ENCODE data around the gene RAB33A.

DNA sequence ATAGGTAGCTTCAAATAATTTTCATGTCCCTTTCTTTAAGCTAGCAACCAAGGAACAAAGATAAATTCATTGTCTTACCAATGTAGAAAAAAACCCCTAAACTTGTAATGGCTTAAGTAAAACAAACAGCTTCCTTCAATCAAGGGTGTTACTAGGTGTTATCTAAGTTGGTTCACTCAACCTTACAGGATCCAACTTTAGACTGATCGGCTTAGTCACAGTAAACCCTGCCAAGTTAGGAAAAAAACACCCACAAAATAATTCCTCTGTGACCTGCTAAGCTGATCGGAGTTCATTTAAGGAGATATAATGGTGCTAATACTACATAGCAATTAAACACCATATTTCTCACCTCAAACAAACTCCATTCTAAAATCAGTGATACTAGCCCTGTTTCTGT is 16.2 kb upstream of the RAB33A start:
- TF ChIP-seq, protein P1, sequence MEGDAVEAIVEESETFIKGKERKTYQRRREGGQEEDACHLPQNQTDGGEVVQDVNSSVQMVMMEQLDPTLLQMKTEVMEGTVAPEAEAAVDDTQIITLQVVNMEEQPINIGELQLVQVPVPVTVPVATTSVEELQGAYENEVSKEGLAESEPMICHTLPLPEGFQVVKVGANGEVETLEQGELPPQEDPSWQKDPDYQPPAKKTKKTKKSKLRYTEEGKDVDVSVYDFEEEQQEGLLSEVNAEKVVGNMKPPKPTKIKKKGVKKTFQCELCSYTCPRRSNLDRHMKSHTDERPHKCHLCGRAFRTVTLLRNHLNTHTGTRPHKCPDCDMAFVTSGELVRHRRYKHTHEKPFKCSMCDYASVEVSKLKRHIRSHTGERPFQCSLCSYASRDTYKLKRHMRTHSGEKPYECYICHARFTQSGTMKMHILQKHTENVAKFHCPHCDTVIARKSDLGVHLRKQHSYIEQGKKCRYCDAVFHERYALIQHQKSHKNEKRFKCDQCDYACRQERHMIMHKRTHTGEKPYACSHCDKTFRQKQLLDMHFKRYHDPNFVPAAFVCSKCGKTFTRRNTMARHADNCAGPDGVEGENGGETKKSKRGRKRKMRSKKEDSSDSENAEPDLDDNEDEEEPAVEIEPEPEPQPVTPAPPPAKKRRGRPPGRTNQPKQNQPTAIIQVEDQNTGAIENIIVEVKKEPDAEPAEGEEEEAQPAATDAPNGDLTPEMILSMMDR (IDR thresholded peaks at IDR 0.05), result no peak
- TF ChIP-seq POLR2A (IDR thresholded peaks at IDR 0.05) (no peak), POLR2AphosphoS5 (IDR thresholded peaks at IDR 0.05) (no peak)
